Measurements from ENCODE around the gene PRC1.

PRC1 gene

DNA sequence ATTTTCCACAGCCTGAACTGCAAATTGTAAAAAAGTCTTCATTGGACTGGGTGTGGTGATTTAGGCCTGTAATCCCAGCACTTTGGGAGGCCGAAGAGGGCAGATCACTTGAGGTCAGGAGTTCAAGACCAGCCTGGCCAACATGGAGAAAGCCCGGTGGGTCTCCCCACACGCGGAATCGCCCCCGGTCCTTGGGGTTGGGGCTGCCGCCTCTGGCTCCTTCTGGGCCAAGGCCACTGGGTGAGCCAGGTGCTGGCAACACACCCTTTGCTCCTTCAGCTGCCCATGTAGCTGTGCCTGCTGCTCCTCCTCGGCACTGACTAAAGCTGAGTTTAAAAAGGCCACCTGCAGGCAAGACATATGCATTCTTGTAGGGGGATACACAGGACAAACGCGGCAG lies 37.5 kb upstream of the PRC1 start:
- TF ChIP-seq, protein P1, sequence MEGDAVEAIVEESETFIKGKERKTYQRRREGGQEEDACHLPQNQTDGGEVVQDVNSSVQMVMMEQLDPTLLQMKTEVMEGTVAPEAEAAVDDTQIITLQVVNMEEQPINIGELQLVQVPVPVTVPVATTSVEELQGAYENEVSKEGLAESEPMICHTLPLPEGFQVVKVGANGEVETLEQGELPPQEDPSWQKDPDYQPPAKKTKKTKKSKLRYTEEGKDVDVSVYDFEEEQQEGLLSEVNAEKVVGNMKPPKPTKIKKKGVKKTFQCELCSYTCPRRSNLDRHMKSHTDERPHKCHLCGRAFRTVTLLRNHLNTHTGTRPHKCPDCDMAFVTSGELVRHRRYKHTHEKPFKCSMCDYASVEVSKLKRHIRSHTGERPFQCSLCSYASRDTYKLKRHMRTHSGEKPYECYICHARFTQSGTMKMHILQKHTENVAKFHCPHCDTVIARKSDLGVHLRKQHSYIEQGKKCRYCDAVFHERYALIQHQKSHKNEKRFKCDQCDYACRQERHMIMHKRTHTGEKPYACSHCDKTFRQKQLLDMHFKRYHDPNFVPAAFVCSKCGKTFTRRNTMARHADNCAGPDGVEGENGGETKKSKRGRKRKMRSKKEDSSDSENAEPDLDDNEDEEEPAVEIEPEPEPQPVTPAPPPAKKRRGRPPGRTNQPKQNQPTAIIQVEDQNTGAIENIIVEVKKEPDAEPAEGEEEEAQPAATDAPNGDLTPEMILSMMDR (IDR thresholded peaks at IDR 0.05; ENCODE audit: low read depth, low read length, missing control alignments) = no peak
- DNase-seq (ENCODE audit: extremely low read depth, low read depth) = no peak
- H3K4me3 ChIP-seq (replicated peaks; ENCODE audit: low read depth, low read length) = no peak overlapping the region

DNA sequence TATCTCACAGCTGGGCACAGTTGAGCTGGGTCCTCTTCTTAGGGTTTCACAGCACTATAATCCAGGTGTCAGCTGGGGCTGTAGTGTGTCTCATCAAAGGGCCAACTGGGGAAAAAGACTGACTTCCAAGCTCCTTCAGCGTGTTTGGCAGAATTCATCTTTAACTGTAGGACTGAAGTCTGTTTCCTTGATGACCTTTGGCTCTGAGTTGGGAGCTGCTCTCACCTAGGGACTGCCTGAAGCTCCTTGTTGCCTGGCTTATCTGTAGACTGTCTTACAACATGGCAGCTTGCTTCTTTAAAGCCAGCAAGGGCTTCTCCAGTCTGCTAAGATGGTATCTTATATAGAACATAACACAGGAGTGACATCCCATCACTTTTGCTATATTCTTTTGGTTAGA lies 33.3 kb upstream of the PRC1 start:
- no peak overlapping the region for H3K4me3 ChIP-seq (replicated peaks; ENCODE audit: low read depth, low read length)
- DNase-seq (ENCODE audit: extremely low read depth, low read depth) = no peak
- TF ChIP-seq, protein P1 (IDR thresholded peaks at IDR 0.05; ENCODE audit: low read depth, low read length, missing control alignments) = no peak

DNA sequence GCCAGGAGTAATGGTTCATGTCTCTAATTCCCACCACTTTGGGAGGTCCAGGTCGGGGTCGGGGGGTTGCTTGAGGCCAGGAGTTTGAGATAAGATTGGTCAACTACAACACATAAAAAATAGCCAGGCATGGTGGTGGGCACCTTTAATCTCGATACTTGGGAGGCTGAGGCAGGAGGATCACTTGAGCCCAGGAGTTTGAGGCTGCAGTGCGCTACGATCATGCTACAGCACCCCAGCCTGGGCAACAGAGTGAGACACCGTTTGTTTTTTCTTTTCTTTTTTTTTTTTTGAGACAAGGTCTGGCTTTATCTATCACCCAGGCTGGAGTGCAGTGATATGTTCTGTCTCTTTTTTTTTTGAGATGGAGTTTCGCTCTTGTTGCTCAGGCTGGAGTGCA lies 29.4 kb upstream of the PRC1 start:
- no peak overlapping the region for H3K4me3 ChIP-seq (replicated peaks; ENCODE audit: low read depth, low read length)
- TF ChIP-seq, protein P1 (IDR thresholded peaks at IDR 0.05; ENCODE audit: low read depth, low read length, missing control alignments) = no peak
- no peak for DNase-seq (ENCODE audit: extremely low read depth, low read depth)

DNA sequence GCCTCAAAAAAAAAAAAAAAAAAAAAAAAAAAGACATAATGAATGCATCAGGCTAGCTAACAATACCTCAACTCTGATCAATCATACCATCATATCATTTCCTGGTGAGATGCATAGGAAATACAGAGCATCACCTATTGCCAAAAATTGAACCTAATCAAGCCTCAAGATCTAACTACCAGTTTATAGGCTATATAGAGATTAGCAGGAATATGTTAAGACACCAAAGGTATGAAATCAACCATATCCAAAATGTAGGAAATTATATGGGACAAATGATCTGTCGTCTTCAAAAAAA lies 28.4 kb upstream of the PRC1 start:
- peak overlapping the region; percentile 90 for H3K4me3 ChIP-seq (replicated peaks; ENCODE audit: low read depth, low read length)
- DNase-seq (ENCODE audit: extremely low read depth, low read depth) = no peak
- TF ChIP-seq, protein P1 (IDR thresholded peaks at IDR 0.05; ENCODE audit: low read depth, low read length, missing control alignments) = no peak

DNA sequence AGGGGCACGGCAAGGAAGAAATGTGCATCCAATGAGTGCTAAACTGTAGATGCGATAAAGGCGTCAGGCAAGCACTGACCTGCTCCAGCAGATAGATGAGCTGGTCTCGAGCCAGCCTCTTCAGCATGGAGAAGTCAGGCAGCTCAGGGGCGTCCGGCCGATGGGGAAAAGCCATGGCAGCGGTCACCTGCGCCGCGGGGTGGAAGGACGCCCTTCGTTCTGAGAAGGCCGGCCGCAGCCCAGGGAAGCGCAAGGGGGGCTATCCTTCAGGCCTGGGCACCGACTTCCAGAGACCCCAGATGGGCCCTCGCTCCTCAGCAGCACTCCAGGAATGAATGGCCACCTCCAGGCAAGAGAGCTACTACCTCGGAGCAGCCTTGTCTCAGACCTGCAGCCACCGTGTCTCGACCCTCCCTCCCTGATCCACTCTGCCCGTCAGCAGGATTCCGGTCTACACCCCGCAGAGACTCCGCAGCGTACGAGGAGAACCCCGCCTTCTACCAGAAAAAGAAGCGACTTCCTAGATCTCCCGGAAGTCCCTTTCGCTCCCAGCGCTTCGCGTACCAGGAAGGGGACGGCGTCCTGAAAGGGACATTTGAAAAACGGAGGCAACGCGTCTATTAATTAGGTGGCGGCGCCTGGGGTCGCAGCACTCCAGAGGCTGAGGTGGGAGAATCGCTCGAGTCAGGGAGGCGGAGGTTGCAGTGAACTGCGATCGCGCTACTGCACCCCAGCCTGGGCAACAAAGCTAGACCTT lies 27.9 kb upstream of the PRC1 start, which contains the start of gene VPS33B:
Gene VPS33B, minus strand, starts transcription at position 520 of the 757 bp plus-strand sequence. Its CDS starts 345 bp downstream, at position 175.
- DNase-seq (ENCODE audit: extremely low read depth, low read depth) = peak; percentile 52

DNA sequence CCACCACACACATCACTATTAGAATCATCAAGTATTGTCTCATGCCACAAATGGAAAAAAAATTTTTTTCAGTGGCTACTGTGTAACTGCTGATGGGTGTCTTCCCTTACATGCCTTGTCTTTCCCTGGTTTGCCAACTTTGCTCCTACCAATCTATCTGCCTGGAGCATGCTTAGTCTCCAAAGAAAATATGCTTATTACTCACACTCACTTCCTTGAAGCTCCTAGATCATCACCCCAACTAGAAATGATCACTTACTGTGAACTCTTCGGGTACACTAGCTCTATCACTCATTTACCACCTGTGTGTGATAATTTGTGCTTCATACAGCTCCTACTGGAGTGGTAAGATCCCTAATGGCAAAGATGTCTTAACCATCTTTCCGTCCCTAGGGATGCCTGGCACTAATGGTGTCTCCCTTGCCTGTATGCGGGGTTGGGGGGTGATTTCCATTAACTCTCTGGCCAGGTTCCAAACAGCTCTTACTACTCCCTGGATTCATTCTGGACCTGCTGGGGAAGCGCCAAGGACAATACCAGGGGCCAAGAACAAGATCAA lies 27.3 kb upstream of the PRC1 start:
- TF ChIP-seq, protein P1 (IDR thresholded peaks at IDR 0.05; ENCODE audit: low read depth, low read length, missing control alignments) = no peak
- H3K4me3 ChIP-seq (replicated peaks; ENCODE audit: low read depth, low read length) = peak overlapping the region; percentile 90
- DNase-seq (ENCODE audit: extremely low read depth, low read depth) = no peak

More for the DNA sequence above, 27.9 kb upstream of the PRC1 start, which contains the start of gene VPS33B:
- TF ChIP-seq, protein P1 (IDR thresholded peaks at IDR 0.05; ENCODE audit: low read depth, low read length, missing control alignments) = no peak
- H3K4me3 ChIP-seq (replicated peaks; ENCODE audit: low read depth, low read length) = peak within 1 kb of the TSS; percentile 90
